Kidney glomerular epithelial cell (primary cell): ENCODE measurements around the gene RIPOR1.
"Not testable (repeated sequence)": the region's sequence is repeated elsewhere in the genome, so short reads cannot be mapped to it uniquely, and the experiment has no call there.

Experiments used
- DNase-seq: peaks from one replicate; lab custom pipeline; 2025; lab: John Stamatoyannopoulos, UW

RIPOR1 gene

GRCh38 chr16:67516296-67517154 is 12.1 kb upstream of the RIPOR1 start:
- DNase-seq, result peak; percentile 84

GRCh38 chr16:67517155-67517445 is 11.5 kb upstream of the RIPOR1 start:
- DNase-seq, result no peak

- DNase-seq, result peak; percentile 88
Observed at GRCh38 chr16:67517661-67518423, 10.8 kb upstream of the RIPOR1 start.

GRCh38 chr16:67518676-67519075 is 10.0 kb upstream of the RIPOR1 start:
- DNase-seq, result no peak

GRCh38 chr16:67519242-67519641 is 9.4 kb upstream of the RIPOR1 start:
- no peak for DNase-seq

- DNase-seq, result peak; percentile 93
Observed at GRCh38 chr16:67521095-67521804, 7.4 kb upstream of the RIPOR1 start.

GRCh38 chr16:67525176-67525860 is 3.3 kb upstream of the RIPOR1 start:
- no peak for DNase-seq

- peak; percentile 49 for DNase-seq
Observed at GRCh38 chr16:67526149-67526791, 2.4 kb upstream of the RIPOR1 start.

GRCh38 chr16:67528870-67529581 is 397 bp downstream of the RIPOR1 start:
- no peak for DNase-seq

GRCh38 chr16:67529582-67530012 is 968 bp downstream of the RIPOR1 start:
- DNase-seq, result no peak

- peak; percentile 63 for DNase-seq
Observed at GRCh38 chr16:67530013-67530939, 1.6 kb downstream of the RIPOR1 start.

GRCh38 chr16:67531247-67531646 is 2.6 kb downstream of the RIPOR1 start:
- no peak for DNase-seq

- no peak for DNase-seq
Observed at GRCh38 chr16:67533024-67533560, 4.5 kb downstream of the RIPOR1 start.

GRCh38 chr16:67533987-67534386 is 5.4 kb downstream of the RIPOR1 start:
- not testable (repeated sequence) for DNase-seq

- DNase-seq, result no peak
Observed at GRCh38 chr16:67534431-67534830, 5.8 kb downstream of the RIPOR1 start.

- DNase-seq, result no peak
Observed at GRCh38 chr16:67535201-67535600, 6.6 kb downstream of the RIPOR1 start.

- DNase-seq, result peak; percentile 16
Observed at GRCh38 chr16:67537270-67537635, 8.6 kb downstream of the RIPOR1 start.

GRCh38 chr16:67537636-67538591 is 9.3 kb downstream of the RIPOR1 start:
- no peak for DNase-seq
